ENCODE data around the gene SEPTIN12.
"Not testable (repeated sequence)": the region's sequence is repeated elsewhere in the genome, so short reads cannot be mapped to it uniquely, and the experiment has no call there.

The SEPTIN12 gene

GRCh38 chr16:4750896-4751295 is 37.2 kb downstream of the SEPTIN12 start:
- DNase-seq, result no peak

GRCh38 chr16:4749700-4750257 is 38.4 kb downstream of the SEPTIN12 start:
- DNase-seq, result no peak

DNA sequence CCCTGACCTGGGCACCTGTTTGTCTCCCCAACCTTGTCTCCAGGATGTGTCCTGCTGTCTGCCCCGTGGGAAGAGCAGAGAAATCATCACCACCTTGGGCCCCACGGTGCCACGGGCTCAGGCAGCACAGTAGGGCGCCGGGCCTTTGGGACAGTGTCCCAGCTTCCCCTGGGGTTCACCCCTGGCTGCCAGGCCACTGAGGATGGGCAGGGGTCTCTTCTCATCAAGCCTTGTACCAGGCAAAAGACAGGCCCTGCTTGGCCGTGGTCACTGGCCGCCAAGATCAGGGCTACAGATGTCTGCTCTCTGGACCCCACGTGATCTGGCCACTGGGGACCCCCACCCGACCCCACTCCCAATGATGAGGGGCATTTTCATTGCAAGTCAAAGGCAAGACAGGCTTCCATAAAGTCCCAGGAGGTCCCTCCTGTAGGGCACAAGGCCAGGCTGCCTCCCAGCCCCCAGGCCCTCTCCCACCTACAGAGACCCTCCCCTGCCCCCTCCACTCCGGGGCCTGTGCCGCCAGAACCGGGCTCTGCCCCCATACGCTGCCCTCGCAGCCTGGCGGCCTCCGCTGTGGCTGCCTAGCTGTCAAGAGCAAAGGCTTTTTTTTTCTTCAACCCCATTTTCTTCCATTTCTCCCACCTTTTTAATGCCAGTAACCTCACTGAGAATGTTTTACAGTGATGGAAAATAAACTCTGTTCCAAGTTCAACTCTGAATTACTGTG is 39.3 kb downstream of the SEPTIN12 start:
- DNase-seq, result no peak

DNA sequence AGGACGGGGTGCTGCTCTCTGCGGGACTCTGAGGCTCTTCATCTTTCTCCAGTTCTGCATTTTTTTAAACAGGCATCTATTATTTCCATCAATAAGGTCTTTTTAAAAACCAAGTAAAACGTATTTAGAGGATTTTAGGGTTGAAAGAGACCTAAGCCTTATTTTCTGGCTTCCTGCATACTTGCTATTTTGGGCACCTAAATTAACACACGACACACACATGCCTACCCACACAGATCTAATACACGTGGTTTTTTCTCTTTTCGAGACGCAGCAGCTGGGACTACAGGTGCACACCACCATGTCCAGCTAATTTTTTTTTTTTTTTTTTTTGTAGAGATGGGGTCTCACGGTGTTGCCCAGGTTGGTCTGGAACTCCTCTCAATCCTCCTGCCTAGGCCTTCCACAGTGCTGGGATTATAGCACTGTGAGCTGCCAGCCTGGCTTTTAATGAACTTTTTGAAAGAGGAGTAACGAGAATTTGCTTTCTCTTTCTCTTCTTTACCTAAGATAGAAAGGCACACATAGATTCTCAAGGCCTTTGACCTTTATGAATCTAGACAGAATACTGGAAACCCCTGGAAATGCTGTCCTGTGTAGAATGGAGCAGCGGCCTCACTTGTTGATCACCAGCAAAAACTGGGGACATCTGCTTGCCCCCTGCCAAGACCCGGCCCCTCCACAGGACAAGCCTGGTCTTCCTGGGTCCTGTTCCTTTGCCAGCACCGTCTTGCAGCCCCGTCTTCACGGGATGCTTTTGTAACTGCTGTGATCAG is 40.1 kb downstream of the SEPTIN12 start:
- DNase-seq, result no peak

- DNase-seq, result no peak
These were observed 41.1 kb downstream of the SEPTIN12 start for GRCh38 chr16:4746991-4747574.

GRCh38 chr16:4746215-4746614 is 41.9 kb downstream of the SEPTIN12 start:
- DNase-seq, result no peak

DNA sequence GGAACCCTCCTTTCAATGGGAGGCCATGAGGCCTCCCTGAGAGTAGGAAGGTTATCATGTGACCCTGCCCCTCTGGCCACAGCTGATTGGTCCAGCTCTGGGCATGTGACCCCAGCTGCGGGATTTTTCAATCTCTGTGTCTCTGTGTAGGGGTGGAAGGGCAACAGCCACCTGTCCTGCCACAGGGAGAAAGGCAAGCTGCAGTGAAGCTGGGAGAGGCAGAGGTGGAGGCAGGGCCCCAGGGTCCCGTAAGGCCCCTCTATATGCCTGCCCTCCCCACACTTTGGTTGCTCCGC is 42.9 kb downstream of the SEPTIN12 start:
- DNase-seq, result no peak

DNA sequence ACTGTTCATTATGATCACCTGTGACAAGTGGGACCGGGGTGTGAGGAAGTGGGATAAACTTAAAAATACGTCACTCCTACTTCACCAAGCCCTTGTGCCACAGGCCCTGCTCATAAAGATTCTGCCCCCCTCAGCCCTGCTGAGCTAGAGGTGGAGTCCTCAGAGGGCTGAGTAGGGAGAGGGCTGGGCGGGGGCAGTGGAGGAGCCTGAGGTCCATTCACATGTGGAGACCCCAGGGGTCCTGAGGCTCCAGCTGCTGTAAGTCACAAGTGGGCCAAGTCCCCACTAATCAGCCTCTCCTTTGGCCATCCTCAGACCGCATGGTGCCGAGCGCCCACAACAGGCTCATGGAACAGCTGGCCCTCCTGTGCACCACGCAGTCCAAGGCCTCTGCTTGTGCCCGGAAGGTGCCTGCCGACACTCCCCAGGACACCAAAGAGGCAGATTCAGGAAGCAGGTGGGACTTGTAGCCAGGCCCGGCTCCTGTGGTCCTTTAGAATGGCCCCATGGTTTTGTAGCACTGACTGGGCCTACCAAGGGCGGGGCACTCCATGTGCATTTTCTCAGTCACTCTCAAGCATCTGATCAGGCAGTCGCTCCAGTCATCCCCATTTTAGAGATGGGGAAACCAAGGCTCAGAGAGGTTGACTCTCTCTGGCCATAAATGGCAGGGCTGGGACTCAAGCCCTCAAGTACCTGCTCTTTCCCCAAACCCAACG is 43.4 kb downstream of the SEPTIN12 start:
- DNase-seq, result no peak

- peak; percentile 2 for DNase-seq
These were observed 44.8 kb downstream of the SEPTIN12 start for GRCh38 chr16:4743226-4743878.

GRCh38 chr16:4738370-4738769 is 49.8 kb downstream of the SEPTIN12 start:
- not testable (repeated sequence) for DNase-seq

DNA sequence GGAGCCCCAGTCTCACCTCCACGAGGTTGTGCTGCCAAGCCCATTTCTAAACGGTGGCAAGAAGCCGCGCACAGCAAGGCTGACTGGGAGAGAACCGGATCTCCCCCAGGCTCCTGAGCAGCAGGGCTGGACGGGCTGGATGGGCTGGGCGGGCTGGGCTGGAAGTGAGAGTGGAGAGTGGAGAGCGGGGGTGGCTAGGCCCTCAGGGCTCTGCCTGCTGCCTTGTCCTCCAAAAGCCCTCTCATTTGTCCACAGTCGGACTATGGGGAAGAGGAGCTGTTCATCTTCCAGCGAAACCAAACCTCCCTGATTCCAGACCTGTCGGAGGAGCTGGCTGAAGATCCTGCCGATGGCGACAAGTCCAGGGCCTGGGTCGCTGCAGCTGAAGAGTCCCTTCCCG is 50.6 kb downstream of the SEPTIN12 start:
- no peak for DNase-seq

- DNase-seq, result no peak
These were observed 51.6 kb downstream of the SEPTIN12 start for GRCh38 chr16:4736546-4736945.

DNA sequence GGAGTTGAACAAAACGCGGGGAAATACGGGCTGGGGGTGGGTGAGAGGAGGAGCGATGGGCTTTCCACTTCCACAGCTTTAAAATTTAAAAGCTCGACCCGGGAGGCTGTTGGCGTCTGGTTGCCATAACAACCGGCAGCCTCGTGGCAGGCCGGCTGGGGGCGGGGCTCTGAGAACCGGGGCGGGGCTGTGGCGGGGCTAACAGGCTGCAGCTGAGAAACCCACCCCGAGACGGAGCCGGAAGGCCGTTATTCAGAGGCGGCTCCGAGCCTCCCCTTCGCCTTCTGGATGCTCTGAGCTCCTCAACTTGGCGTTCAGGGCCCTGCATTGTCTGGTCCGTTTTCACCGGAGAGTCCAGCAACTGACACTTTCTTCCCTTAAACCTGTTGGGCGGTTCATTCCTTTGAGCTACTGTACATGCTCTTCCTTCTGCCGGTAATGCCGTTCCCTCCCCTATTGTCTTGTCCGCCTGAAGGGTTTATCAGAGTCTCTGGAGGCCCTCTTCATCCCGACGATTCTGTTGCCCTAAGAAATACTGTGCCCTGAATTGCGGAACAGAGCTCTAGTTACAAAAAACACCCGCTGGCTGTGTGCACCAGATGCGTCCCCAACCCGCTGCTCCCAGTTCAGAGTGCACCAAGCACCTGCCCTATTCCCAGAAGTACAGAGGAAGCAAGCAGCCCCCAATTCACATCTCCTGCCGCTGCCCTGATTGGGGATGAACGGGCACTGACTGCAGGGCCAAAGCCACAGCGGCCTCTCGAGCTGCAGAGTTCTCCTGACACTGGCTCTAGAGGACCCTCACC is 53.2 kb downstream of the SEPTIN12 start:
- peak; percentile 65 for DNase-seq

- peak; percentile 63 for DNase-seq
These were observed 53.9 kb downstream of the SEPTIN12 start, which contains the start of the genes ANKS3 and DNAAF8 for GRCh38 chr16:4734063-4734729. Gene ANKS3 (minus strand): TSS chr16:4734271. CDS start chr16:4730149, 4,122 bp downstream. Gene DNAAF8 (plus strand): TSS chr16:4734537. CDS start chr16:4736515, 1,978 bp downstream.

DNA sequence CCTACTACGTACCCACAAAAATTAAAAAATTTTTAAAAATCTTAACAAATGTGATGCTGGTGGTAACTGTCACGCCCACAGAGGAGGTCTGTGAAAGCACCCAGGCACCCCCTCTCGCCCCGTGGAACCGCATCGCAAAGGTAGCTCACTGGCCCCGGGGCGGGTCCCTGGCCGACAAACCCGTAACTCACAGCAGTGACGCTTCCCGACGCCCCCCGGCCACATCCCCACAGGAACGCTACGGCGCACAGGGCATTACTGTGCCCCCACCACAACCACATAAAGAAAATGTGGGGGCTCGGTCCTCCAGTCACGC is 54.4 kb downstream of the SEPTIN12 start:
- DNase-seq, result no peak

- no peak for DNase-seq
These were observed 54.9 kb downstream of the SEPTIN12 start for GRCh38 chr16:4733211-4733742.

DNA sequence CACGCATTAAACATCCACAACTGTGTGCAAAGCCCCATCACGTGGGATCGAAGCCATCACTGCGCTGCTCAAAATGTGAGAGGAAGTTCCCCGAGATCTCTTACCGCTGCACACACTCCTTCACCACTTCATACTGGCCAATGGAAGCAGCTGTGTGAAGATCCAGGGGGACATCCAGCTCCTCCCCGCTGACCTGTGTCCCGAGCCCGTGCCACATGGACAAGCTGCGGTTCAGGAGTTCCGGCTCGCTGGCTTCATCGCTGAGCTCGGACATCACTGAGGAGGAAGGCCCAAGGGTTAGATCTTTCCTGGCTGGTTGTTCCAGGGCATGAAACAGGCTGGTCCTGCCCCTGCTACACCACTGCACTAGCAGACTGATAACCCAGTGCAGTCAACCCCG is 58.3 kb downstream of the SEPTIN12 start:
- DNase-seq, result no peak

GRCh38 chr16:4728676-4729075 is 59.5 kb downstream of the SEPTIN12 start:
- no peak for DNase-seq
